HEK293 (cell line): ENCODE measurements around the gene TEX38.

ENCODE experiments used
- BCL11A ChIP-seq: fragments of 450-650 bp; formaldehyde crosslinking; IDR thresholded peaks from 2 replicates; pipeline ENCODE4 v1.5.1; 2016; ENCODE audit warnings: low read depth, missing biosample characterization, missing genetic modification characterization
- GLIS1 ChIP-seq: fragments of 450-650 bp; formaldehyde crosslinking; IDR thresholded peaks from 2 replicates; pipeline ENCODE4 v1.5.1; 2016; ENCODE audit warnings: missing biosample characterization, missing genetic modification characterization
- KLF8 ChIP-seq: fragments of 450-650 bp; formaldehyde crosslinking; IDR thresholded peaks from 2 replicates; pipeline ENCODE4 v1.5.1; 2016; ENCODE audit warnings: missing biosample characterization, missing genetic modification characterization
- KLF9 ChIP-seq: fragments of 450-650 bp; formaldehyde crosslinking; IDR thresholded peaks from 2 replicates; pipeline ENCODE4 v1.5.1; 2016; ENCODE audit warnings: missing biosample characterization, missing genetic modification characterization, low read depth
- OVOL3 ChIP-seq: fragments of 450-650 bp; formaldehyde crosslinking; IDR thresholded peaks from 2 replicates; pipeline ENCODE4 v1.5.1; 2016; ENCODE audit warnings: missing biosample characterization, missing genetic modification characterization
- PRDM2 ChIP-seq: fragments of 450-650 bp; formaldehyde crosslinking; IDR thresholded peaks from 2 replicates; pipeline ENCODE4 v1.5.1; 2016; ENCODE audit warnings: missing biosample characterization, missing genetic modification characterization, borderline replicate concordance
- SCRT1 ChIP-seq: fragments of 450-650 bp; formaldehyde crosslinking; IDR thresholded peaks from 2 replicates; pipeline ENCODE4 v1.5.1; 2016; ENCODE audit warnings: missing biosample characterization, missing genetic modification characterization, borderline replicate concordance
- TRIM28 ChIP-seq: IDR thresholded peaks from 2 replicates; pipeline ENCODE4 v1.6.1; 2011; ENCODE audit warnings: low read length, control low read depth, borderline replicate concordance
- ZBTB8A ChIP-seq: fragments of 450-650 bp; formaldehyde crosslinking; IDR thresholded peaks from 2 replicates; pipeline ENCODE4 v1.5.1; 2016; ENCODE audit warnings: missing biosample characterization, missing genetic modification characterization
- ZFP37 ChIP-seq: fragments of 450-650 bp; formaldehyde crosslinking; IDR thresholded peaks from 2 replicates; pipeline ENCODE4 v1.5.1; 2016; ENCODE audit warnings: missing biosample characterization, missing genetic modification characterization
- ZNF112 ChIP-seq: fragments of 450-650 bp; formaldehyde crosslinking; IDR thresholded peaks from 2 replicates; pipeline ENCODE4 v1.5.0; 2017; ENCODE audit warnings: missing biosample characterization, missing genetic modification characterization
- ZNF146 ChIP-seq: fragments of 450-650 bp; formaldehyde crosslinking; IDR thresholded peaks from 2 replicates; pipeline ENCODE4 v1.5.1; 2016; ENCODE audit warnings: missing biosample characterization, missing genetic modification characterization
- ZNF223 ChIP-seq: fragments of 450-650 bp; formaldehyde crosslinking; IDR thresholded peaks from 2 replicates; pipeline ENCODE4 v1.5.1; 2016; ENCODE audit warnings: missing biosample characterization, missing genetic modification characterization
- ZNF324 ChIP-seq: fragments of 450-650 bp; formaldehyde crosslinking; IDR thresholded peaks from 2 replicates; pipeline ENCODE4 v1.5.1; 2016; ENCODE audit warnings: missing biosample characterization, missing genetic modification characterization
- ZNF394 ChIP-seq: fragments of 450-650 bp; formaldehyde crosslinking; IDR thresholded peaks from 2 replicates; pipeline ENCODE4 v1.5.1; 2016; ENCODE audit warnings: missing biosample characterization, missing genetic modification characterization, mild to moderate bottlenecking, moderate library complexity, borderline replicate concordance
- ZNF416 ChIP-seq: fragments of 450-650 bp; formaldehyde crosslinking; IDR thresholded peaks from 2 replicates; pipeline ENCODE4 v1.5.1; 2016; ENCODE audit warnings: missing biosample characterization, missing genetic modification characterization
- ZNF48 ChIP-seq: fragments of 450-650 bp; formaldehyde crosslinking; IDR thresholded peaks from 2 replicates; pipeline ENCODE4 v1.5.1; 2016; ENCODE audit warnings: missing biosample characterization, missing genetic modification characterization
- ZNF529 ChIP-seq: fragments of 450-650 bp; formaldehyde crosslinking; IDR thresholded peaks from 2 replicates; pipeline ENCODE4 v1.5.1; 2017; ENCODE audit warnings: missing genetic modification characterization, missing biosample characterization; ENCODE audit not compliant: insufficient replicate concordance
- ZNF530 ChIP-seq: fragments of 450-650 bp; formaldehyde crosslinking; IDR thresholded peaks from 2 replicates; pipeline ENCODE4 v1.5.1; 2016; ENCODE audit warnings: low read depth, missing biosample characterization, missing genetic modification characterization
- ZNF610 ChIP-seq: fragments of 450-650 bp; formaldehyde crosslinking; IDR thresholded peaks from 2 replicates; pipeline ENCODE4 v1.5.1; 2016; ENCODE audit warnings: missing biosample characterization, missing genetic modification characterization, borderline replicate concordance
- ZNF626 ChIP-seq: fragments of 450-650 bp; sonication (Bioruptor Pico); formaldehyde crosslinking; IDR thresholded peaks from 2 replicates; pipeline ENCODE4 v1.5.1; 2018; ENCODE audit warnings: missing biosample characterization, missing genetic modification characterization, inconsistent platforms
- ZNF660 ChIP-seq: fragments of 450-650 bp; IDR thresholded peaks from 2 replicates; pipeline ENCODE4 v1.5.1; 2018; ENCODE audit warnings: missing biosample characterization, mild to moderate bottlenecking, missing genetic modification characterization
- ZNF664 ChIP-seq: fragments of 450-650 bp; formaldehyde crosslinking; IDR thresholded peaks from 2 replicates; pipeline ENCODE4 v1.5.1; 2016; ENCODE audit warnings: missing biosample characterization, missing genetic modification characterization
- ZNF670 ChIP-seq: fragments of 450-650 bp; formaldehyde crosslinking; IDR thresholded peaks from 2 replicates; pipeline ENCODE4 v1.5.1; 2016; ENCODE audit warnings: missing biosample characterization, missing genetic modification characterization, low read depth
- ZSCAN30 ChIP-seq: fragments of 450-650 bp; IDR thresholded peaks from 2 replicates; pipeline ENCODE4 v1.5.1; 2018; ENCODE audit warnings: missing biosample characterization, mild to moderate bottlenecking, missing genetic modification characterization, moderate library complexity
- TF ChIP-seq, protein P1 (sequence below): fragments of 450-650 bp; IDR thresholded peaks from 2 replicates; pipeline ENCODE4 v1.5.1; 2018; ENCODE audit warnings: missing biosample characterization, missing genetic modification characterization
- TF ChIP-seq, protein P2 (sequence below): fragments of 450-650 bp; formaldehyde crosslinking; IDR thresholded peaks from 2 replicates; pipeline ENCODE4 v1.5.1; 2016; ENCODE audit warnings: missing biosample characterization, missing genetic modification characterization
- TF ChIP-seq, protein P3 (sequence below): fragments of 450-650 bp; formaldehyde crosslinking; optimal IDR thresholded peaks from 2 replicates; pipeline ENCODE3; 2016; ENCODE audit warnings: missing biosample characterization, mild to moderate bottlenecking, missing genetic modification characterization
- TF ChIP-seq, protein P4 (sequence below): fragments of 450-650 bp; formaldehyde crosslinking; IDR thresholded peaks from 2 replicates; pipeline ENCODE4 v1.5.1; 2016; ENCODE audit warnings: missing biosample characterization, missing genetic modification characterization

The TEX38 gene

DNA sequence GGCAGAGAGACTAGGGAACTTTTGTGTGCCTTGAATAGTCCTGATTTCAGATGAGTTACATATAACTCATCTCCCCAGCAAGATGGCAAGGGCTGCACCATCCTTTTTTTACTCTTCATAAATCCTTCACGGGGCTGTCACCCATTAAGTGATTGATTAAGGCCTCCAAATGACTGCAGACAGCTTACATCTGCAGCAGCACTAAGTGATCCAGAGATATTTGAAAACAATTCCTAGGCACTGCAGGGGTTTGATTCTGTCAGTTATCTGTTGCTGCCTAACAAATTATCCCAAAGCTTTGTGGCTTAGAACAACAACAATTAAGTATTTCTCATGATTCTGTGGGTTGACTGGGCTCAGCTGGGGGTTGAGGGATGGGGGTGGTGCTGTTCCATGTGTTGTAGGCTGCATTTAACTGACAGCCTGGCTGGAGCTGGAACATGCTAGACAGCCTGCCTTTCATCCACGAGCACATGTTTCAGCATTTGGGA lies 19.3 kb downstream of the TEX38 start (continued):
- TF ChIP-seq SCRT1 (peak; percentile 94), OVOL3 (tag by site-specific recombination) (peak; percentile 48; the same call in 1 of the 2 replicates), ZNF223 (tag by site-specific recombination) (no peak), ZNF529 (no peak), ZBTB8A (tag by site-specific recombination) (peak; percentile 37), BCL11A (tag by site-specific recombination) (no peak), ZNF416 (tag by site-specific recombination) (no peak), KLF8 (tag by site-specific recombination) (no peak), KLF9 (tag by site-specific recombination) (0 out of 2 replicates have a peak, but pooled peaks have one; percentile 17), ZNF146 (tag by site-specific recombination) (no peak), PRDM2 (no peak), ZSCAN30 (tag by site-specific recombination) (peak; percentile 83), ZNF610 (peak; percentile 50; the same call in 1 of the 2 replicates), ZNF324 (tag by site-specific recombination) (no peak), ZNF626 (tag by site-specific recombination) (no peak), ZFP37 (tag by site-specific recombination) (no peak), ZNF48 (tag by site-specific recombination) (no peak), ZNF112 (no peak), GLIS1 (tag by site-specific recombination) (peak; percentile 100), TRIM28 (no peak), ZNF530 (no peak), ZNF660 (tag by site-specific recombination) (no peak), ZNF394 (tag by site-specific recombination) (no peak), ZNF664 (tag by site-specific recombination) (no peak), ZNF670 (tag by site-specific recombination) (no peak)
- TF ChIP-seq, protein P1, sequence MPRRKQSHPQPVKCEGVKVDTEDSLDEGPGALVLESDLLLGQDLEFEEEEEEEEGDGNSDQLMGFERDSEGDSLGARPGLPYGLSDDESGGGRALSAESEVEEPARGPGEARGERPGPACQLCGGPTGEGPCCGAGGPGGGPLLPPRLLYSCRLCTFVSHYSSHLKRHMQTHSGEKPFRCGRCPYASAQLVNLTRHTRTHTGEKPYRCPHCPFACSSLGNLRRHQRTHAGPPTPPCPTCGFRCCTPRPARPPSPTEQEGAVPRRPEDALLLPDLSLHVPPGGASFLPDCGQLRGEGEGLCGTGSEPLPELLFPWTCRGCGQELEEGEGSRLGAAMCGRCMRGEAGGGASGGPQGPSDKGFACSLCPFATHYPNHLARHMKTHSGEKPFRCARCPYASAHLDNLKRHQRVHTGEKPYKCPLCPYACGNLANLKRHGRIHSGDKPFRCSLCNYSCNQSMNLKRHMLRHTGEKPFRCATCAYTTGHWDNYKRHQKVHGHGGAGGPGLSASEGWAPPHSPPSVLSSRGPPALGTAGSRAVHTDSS (tag by site-specific recombination): no peak
- TF ChIP-seq, protein P2, sequence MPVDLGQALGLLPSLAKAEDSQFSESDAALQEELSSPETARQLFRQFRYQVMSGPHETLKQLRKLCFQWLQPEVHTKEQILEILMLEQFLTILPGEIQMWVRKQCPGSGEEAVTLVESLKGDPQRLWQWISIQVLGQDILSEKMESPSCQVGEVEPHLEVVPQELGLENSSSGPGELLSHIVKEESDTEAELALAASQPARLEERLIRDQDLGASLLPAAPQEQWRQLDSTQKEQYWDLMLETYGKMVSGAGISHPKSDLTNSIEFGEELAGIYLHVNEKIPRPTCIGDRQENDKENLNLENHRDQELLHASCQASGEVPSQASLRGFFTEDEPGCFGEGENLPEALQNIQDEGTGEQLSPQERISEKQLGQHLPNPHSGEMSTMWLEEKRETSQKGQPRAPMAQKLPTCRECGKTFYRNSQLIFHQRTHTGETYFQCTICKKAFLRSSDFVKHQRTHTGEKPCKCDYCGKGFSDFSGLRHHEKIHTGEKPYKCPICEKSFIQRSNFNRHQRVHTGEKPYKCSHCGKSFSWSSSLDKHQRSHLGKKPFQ (tag by site-specific recombination): 0 out of 2 replicates have a peak, but pooled peaks have one; percentile 51
- TF ChIP-seq, protein P3, sequence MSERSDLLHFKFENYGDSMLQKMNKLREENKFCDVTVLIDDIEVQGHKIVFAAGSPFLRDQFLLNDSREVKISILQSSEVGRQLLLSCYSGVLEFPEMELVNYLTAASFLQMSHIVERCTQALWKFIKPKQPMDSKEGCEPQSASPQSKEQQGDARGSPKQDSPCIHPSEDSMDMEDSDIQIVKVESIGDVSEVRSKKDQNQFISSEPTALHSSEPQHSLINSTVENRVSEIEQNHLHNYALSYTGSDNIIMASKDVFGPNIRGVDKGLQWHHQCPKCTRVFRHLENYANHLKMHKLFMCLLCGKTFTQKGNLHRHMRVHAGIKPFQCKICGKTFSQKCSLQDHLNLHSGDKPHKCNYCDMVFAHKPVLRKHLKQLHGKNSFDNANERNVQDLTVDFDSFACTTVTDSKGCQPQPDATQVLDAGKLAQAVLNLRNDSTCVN (tag by site-specific recombination): no peak
- TF ChIP-seq, protein P4, sequence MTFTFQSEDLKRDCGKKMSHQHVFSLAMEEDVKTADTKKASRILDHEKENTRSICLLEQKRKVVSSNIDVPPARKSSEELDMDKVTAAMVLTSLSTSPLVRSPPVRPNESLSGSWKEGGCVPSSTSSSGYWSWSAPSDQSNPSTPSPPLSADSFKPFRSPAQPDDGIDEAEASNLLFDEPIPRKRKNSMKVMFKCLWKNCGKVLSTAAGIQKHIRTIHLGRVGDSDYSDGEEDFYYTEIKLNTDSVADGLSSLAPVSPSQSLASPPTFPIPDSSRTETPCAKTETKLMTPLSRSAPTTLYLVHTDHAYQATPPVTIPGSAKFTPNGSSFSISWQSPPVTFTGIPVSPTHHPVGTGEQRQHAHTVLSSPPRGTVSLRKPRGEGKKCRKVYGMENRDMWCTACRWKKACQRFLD (tag by site-specific recombination): no peak
